Adrenal gland (tissue), 12 donors: ENCODE results near the gene SLC39A2. TPM values are rescaled to one million over a fixed set of nuclear protein-coding genes. Genes with fewer than 3 reads are reported as not detected.
A peak's percentile ranks its signal among the peaks of the same experiment; 100 is the strongest.

Experiments
- DNase-seq, 7 donors: peaks; one replicate each; pipeline ENCODE4 v3.0.0-alpha.2; 2019 to 2020
- H3K27ac ChIP-seq, 5 donors: fragments of 200-600 bp; sonication (generic) in 4 of 5; 1 replicate in 3 of 5; 2 replicates in 2 of 5; pipeline versions ENCODE4 v1.5.1 to v1.8.0; 2016 to 2020; ENCODE audit warnings: mild to moderate bottlenecking in 1 of 5
- H3K27me3 ChIP-seq: fragments of 200-600 bp; 2 replicates; pipeline ENCODE4 v1.8.0; 2021
- H3K36me3 ChIP-seq, 2 donors: fragments of 200-600 bp; replicated peaks in 1 of 2; 1 replicate in 1 of 2; 2 replicates in 1 of 2; pipeline versions ENCODE4 v1.5.1 to v1.8.0; 2018 to 2022
- H3K4me1 ChIP-seq, 2 donors: fragments of 200-600 bp; replicated peaks in 1 of 2; 1 replicate in 1 of 2; 2 replicates in 1 of 2; pipeline versions ENCODE4 v1.5.1 to v1.8.0; 2018 to 2021
- H3K4me3 ChIP-seq, 4 donors: fragments of 200-600 bp; sonication (generic) in 3 of 4; one replicate each; pipeline ENCODE4 v1.5.1; 2016 to 2018
- H3K9me3 ChIP-seq, 3 donors: fragments of 200-600 bp; sonication (generic) in 1 of 3; replicated peaks in 1 of 3; 1 replicate in 2 of 3; 2 replicates in 1 of 3; pipeline versions ENCODE4 v1.5.1 to v1.8.0; 2016 to 2021
- POLR2A ChIP-seq, 2 donors: fragments of 450-650 bp; IDR thresholded peaks; one replicate each; pipeline ENCODE4 v1.6.1; 2017; ENCODE audit warnings: antibody characterized with exemption in 2 of 2, mild to moderate bottlenecking in 2 of 2, moderate library complexity in 1 of 2
- WGBS, 4 donors: extraction: QIAGEN DNeasy Blood & Tissue Kit in 2 of 4; methylation state at CpG; one replicate each; pipeline versions ENCODE4 v1.1.5 to v1.1.7; 2013 to 2017; 5-methylcytosine and 5-hydroxymethylcytosine counted together
- intact Hi-C, 2 donors: fragments of 100-400 bp; cut with DNase I; formaldehyde crosslinking; loops; one replicate each; pipeline versions ENCODE4 v1.14.1 to v1.15.0; 2022 to 2023
- polyA plus RNA-seq, 3 donors: library from polyadenylated mRNA; stranded (reverse); fragments of 200-250 nt in 2 of 3; fragments of 350-450 nt in 1 of 3; fragmentation: Illumina TruSeq in 1 of 3; extraction: RNeasy Lipid Tissue Mini Kit (QIAGEN cat#74804) in 1 of 3; gene quantifications; one replicate each; pipeline ENCODE4 v1.2.3, GENCODE V29; 2013 to 2014
- total RNA-seq, 9 donors: library from RNA; depleted of rRNA in 4 of 9; stranded (reverse); fragments of >200 nt in 4 of 9; fragments of 120-200 nt in 1 of 9; fragmentation: NEBNext Ultra II Directional in 1 of 9; extraction: Animal tissue kit (Norgen Biotek cat#: 25700) in 1 of 9; gene quantifications; one replicate each; pipeline versions ENCODE4 v1.1.0 to v1.2.4, GENCODE V29; 2013 to 2023
- TF ChIP-seq, protein P1 (sequence below), 6 experiments: fragments of 450-650 bp in 4 of 6; fragments of 200-600 bp in 2 of 6; sonication (generic) in 1 of 6; IDR thresholded peaks; 1 replicate in 5 of 6; 2 replicates in 1 of 6; pipeline versions ENCODE4 v1.5.1 to v1.8.0; 2016 to 2021; ENCODE audit warnings: antibody characterized with exemption in 6 of 6, mild to moderate bottlenecking in 2 of 6, moderate library complexity in 1 of 6
- donor health status: healthy with polysubstance abuse.
- donor health status: Bipolar disorder and iron deficiency.
- donor health status: DM: yes; HTN: yes; CAD: no.
- donor health status: DM: no; HTN: no; CAD: no.
- donor health status: DM: no; HTN: no; CAD: no.
- donor health status: DM: yes; HTN: yes; CAD: no.

SLC39A2 gene
- total and polyA plus RNA-seq, 12 donors: 0.24 to 0.29 TPM; not detected in 10

DNA sequence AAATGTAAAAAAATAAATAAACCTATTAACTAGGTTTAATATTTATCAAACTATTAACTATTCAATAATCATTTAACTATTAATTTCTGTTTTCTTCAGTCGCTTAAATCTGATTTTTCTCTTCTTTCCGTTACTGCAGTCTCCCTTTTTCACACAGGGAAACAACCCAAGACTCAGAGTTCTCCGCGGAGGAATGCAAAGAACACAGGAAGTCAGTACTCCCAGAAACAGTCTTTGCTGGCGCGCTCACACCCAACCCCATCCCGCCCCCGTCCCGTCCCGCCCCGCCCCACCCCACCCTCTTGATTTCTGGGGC, 9.7 kb upstream of the SLC39A2 start:
- Histone ChIP-seq H3K4me3 (peak overlapping the region in 2 of 4 donors; percentile 88 to 95), H3K27ac (peak overlapping the region in 4 of 5 donors; percentile 48 to 90 (median 86)), H3K36me3 (peaks cover 0 to 29% of the 10 kb centered on the region in 2 donors), H3K9me3 (no peaks in the 10 kb centered on the region), H3K27me3 (no peaks in the 10 kb centered on the region), H3K4me1 (peaks cover 22 to 39% of the 10 kb centered on the region in 2 donors)
- TF ChIP-seq, protein P1, sequence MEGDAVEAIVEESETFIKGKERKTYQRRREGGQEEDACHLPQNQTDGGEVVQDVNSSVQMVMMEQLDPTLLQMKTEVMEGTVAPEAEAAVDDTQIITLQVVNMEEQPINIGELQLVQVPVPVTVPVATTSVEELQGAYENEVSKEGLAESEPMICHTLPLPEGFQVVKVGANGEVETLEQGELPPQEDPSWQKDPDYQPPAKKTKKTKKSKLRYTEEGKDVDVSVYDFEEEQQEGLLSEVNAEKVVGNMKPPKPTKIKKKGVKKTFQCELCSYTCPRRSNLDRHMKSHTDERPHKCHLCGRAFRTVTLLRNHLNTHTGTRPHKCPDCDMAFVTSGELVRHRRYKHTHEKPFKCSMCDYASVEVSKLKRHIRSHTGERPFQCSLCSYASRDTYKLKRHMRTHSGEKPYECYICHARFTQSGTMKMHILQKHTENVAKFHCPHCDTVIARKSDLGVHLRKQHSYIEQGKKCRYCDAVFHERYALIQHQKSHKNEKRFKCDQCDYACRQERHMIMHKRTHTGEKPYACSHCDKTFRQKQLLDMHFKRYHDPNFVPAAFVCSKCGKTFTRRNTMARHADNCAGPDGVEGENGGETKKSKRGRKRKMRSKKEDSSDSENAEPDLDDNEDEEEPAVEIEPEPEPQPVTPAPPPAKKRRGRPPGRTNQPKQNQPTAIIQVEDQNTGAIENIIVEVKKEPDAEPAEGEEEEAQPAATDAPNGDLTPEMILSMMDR (IDR thresholded peaks at IDR 0.05): no peak
- peak in 1 of 2 donors; percentile 57 for TF ChIP-seq POLR2A (IDR thresholded peaks at IDR 0.05)
- intact Hi-C loops: no loop called here
- 0 to 1% (median 1%) methylated on average over 9 to 11 of the region's 11 CpGs for WGBS, 4 donors
- no peak for DNase-seq

DNA sequence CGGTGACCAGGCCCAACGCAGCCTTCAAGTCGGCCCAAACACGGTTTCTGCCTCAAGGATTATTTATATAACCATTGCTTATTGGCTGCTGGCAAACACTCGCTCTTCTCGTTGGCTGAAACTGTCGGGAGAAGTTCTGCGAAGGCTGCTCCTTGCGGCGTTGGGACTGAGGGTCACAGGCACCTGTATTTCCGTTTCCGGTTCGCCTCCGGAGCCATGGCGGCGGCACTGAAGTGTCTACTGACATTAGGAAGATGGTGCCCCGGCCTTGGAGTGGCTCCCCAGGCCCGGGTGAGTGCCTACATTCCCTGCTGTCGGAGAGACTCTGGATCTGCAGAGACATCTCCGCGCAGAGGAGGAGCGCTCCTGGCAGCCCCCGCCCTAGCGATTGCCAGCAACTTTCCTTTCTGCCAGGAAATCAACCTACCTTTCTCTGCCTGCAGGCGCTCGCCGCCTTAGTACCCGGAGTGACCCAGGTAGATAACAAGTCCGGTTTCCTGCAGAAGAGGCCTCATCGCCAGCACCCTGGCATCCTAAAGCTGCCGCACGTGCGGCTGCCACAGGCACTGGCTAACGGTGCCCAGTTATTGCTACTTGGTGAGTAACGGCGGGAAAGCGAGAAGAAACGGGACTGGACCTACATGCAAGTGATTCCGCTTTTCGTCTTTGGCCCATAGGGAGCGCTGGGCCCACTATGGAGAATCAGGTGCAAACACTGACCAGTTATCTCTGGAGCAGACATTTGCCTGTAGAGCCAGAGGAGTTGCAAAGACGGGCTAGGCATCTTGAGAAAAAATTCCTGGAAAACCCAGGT, 9.1 kb upstream of the SLC39A2 start, which contains the start of gene METTL17:
Gene METTL17, plus strand, starts transcription at position 194 of the 814 bp plus-strand sequence. Its CDS starts 23 bp downstream, at position 217.
- 0% methylated on average over 10 to 42 of the region's 42 CpGs for WGBS, 4 donors
- H3K4me1 ChIP-seq: peaks cover 22 to 39% of the 10 kb centered on the region in 2 donors
- intact Hi-C loops: no loop called here
- H3K4me3 ChIP-seq: peak within 1 kb of the TSS; percentile 12 to 95 (median 86)
- no peaks in the 10 kb centered on the region for H3K9me3 ChIP-seq
- peak within 1 kb of the TSS in 4 of 5 donors; percentile 66 to 90 (median 86) for H3K27ac ChIP-seq
- H3K36me3 ChIP-seq: peaks cover 0 to 35% of the 10 kb centered on the region in 2 donors
- peak; percentile 88 to 98 (median 96) for DNase-seq
- H3K27me3 ChIP-seq: no peaks in the 10 kb centered on the region
- TF ChIP-seq POLR2A (IDR thresholded peaks at IDR 0.05): peak; percentile 9 to 72
- TF ChIP-seq, protein P1 (IDR thresholded peaks at IDR 0.05): peak in 5 of 6 experiments; percentile 18 to 52 (median 35)

DNA sequence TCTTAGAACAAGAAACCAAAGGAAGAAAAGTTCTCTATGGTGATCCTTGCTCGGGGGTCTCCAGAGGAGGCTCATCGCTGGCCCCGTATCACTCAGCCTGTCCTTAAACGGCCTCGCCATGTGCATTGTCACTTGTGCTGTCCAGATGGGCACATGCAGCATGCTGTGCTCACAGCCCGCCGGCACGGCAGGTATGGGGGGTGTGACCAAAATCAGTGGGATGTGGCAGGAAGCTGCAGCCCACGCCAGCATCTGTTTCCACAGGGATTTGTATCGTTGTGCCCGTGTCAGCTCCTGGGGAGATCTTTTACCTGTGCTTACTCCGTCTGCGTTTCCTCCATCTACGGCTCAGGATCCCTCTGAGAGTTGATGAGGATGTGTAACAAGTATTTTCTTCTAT, 2.6 kb upstream of the SLC39A2 start:
- DNase-seq: no peak
- Histone ChIP-seq H3K27me3 (no peaks in the 10 kb centered on the region), H3K4me1 (peaks cover 0 to 9% of the 10 kb centered on the region in 2 donors), H3K27ac (no peak overlapping the region), H3K9me3 (no peaks in the 10 kb centered on the region), H3K4me3 (no peak overlapping the region), H3K36me3 (peaks cover 0 to 59% of the 10 kb centered on the region in 2 donors)
- TF ChIP-seq, protein P1 (IDR thresholded peaks at IDR 0.05): no peak
- no peak for TF ChIP-seq POLR2A (IDR thresholded peaks at IDR 0.05)
- intact Hi-C loops: no loop called here
- WGBS, 4 donors: 86 to 91% (median 88%) methylated on average over 12 to 14 of the region's 14 CpGs

DNA sequence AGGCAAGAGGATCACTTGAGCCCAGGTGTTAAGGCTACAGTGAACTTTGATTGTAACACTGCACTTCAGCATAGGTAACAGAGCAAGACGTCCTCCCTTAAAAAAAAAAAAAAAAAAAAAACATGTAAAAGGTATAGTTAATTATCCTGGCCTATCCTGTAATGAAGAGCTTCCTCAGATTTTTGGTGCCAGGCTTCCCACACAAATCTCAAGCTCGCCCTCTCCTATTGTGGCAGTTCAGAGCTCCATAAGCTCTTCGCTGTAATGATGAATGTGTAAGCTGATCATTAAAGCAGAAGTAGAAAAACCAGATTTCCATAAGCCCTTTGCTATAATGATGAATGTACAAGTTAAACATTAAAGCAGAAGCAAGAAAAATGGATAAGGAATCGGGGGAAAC, 2.0 kb upstream of the SLC39A2 start:
- TF ChIP-seq POLR2A (IDR thresholded peaks at IDR 0.05): no peak
- TF ChIP-seq, protein P1 (IDR thresholded peaks at IDR 0.05): no peak
- intact Hi-C loops: no loop called here
- 60 to 82% (median 69%) methylated on average over 4 of the region's 4 CpGs for WGBS, 4 donors
- Histone ChIP-seq H3K9me3 (no peaks in the 10 kb centered on the region), H3K27ac (no peak overlapping the region), H3K36me3 (peaks cover 0 to 53% of the 10 kb centered on the region in 2 donors), H3K4me3 (no peak overlapping the region), H3K4me1 (peaks cover 0 to 3% of the 10 kb centered on the region in 2 donors), H3K27me3 (no peaks in the 10 kb centered on the region)
- no peak for DNase-seq
